T-cell (primary cell): ENCODE results near the gene C20orf202. TPM values are rescaled to one million over a fixed set of nuclear protein-coding genes. Genes with fewer than 3 reads are reported as not detected.

ENCODE experiments used
- ATAC-seq, 4 experiments: fragments of 200-7000 bp in 3 of 4; fragments of 150-1000 bp in 1 of 4; cut with Tn5 transposase; replicated peaks in 1 of 4; 1 replicate in 3 of 4; 2 replicates in 1 of 4; pipeline ENCODE4 v1.10.0; 2021; ENCODE audit warnings: moderate library complexity in 3 of 4, mild to moderate bottlenecking in 2 of 4, moderate number of reproducible peaks in 1 of 4
- CTCF ChIA-PET, 2 donors: fragments of 300-600 bp; sonication (Branson Sonifier 250); formaldehyde crosslinking; loops; one replicate each; lab custom pipeline; 2022; ENCODE audit warnings: antibody characterized with exemption in 2 of 2; lab: Charles Lee
- POLR2A ChIA-PET, 2 donors: fragments of 300-600 bp; sonication (Branson Sonifier 250); formaldehyde crosslinking; loops; one replicate each; lab custom pipeline; 2022; ENCODE audit warnings: antibody characterized with exemption in 2 of 2; lab: Charles Lee
- DNase-seq, 35 experiments: peaks; one replicate each; pipeline versions ENCODE4 v3.0.0 to v3.0.0-alpha.2; 2013 to 2023
- H3K27ac ChIP-seq: one replicate; pipeline ENCODE4 v1.5.1; 2013; ENCODE audit warnings: low read length
- H3K27me3 ChIP-seq, 2 experiments: replicated peaks in 1 of 2; 1 replicate in 1 of 2; 2 replicates in 1 of 2; pipeline versions ENCODE4 v1.6.1 to v1.7.0; 2013; ENCODE audit warnings: low read length in 1 of 2, mixed read lengths in 1 of 2; ENCODE audit not compliant: control insufficient read depth in 2 of 2, insufficient read depth in 2 of 2; ENCODE audit errors: extremely low read depth in 1 of 2
- H3K36me3 ChIP-seq, 2 donors: 1 replicate in 1 of 2; 2 replicates in 1 of 2; pipeline versions ENCODE4 v1.6.1 to v1.7.0; 2013; ENCODE audit warnings: low read length in 1 of 2; ENCODE audit not compliant: control insufficient read depth in 2 of 2, insufficient read depth in 1 of 2; ENCODE audit errors: extremely low read depth in 1 of 2
- H3K4me1 ChIP-seq, 2 experiments: 1 replicate in 1 of 2; 2 replicates in 1 of 2; pipeline versions ENCODE4 v1.6.1 to v1.7.0; 2013; ENCODE audit warnings: low read length in 2 of 2, mixed read lengths in 1 of 2; ENCODE audit not compliant: insufficient read depth in 2 of 2, control insufficient read depth in 1 of 2; ENCODE audit errors: extremely low read depth in 1 of 2
- H3K4me3 ChIP-seq, 2 donors: 1 replicate in 1 of 2; 2 replicates in 1 of 2; pipeline versions ENCODE4 v1.5.1 to v1.7.0; 2013; ENCODE audit warnings: mild to moderate bottlenecking in 2 of 2, low read length in 1 of 2, moderate library complexity in 1 of 2; ENCODE audit not compliant: control insufficient read depth in 1 of 2; ENCODE audit errors: extremely low read depth in 1 of 2
- H3K9me3 ChIP-seq: 2 replicates; pipeline ENCODE4 v1.7.0; 2013
- H3K27ac Mint-ChIP-seq, 2 donors: one replicate each; pipeline ENCODE4 v1.8.0; 2020 to 2021; ENCODE audit warnings: mild to moderate bottlenecking in 2 of 2, mixed read lengths in 2 of 2
- H3K27me3 Mint-ChIP-seq, 2 donors: one replicate each; pipeline ENCODE4 v1.8.0; 2021 to 2022; ENCODE audit warnings: mixed read lengths in 2 of 2
- H3K36me3 Mint-ChIP-seq: one replicate; pipeline ENCODE4 v1.8.0; 2021; ENCODE audit warnings: mixed read lengths
- H3K4me1 Mint-ChIP-seq, 3 donors: one replicate each; pipeline ENCODE4 v1.8.0; 2020 to 2022; ENCODE audit warnings: mixed read lengths in 3 of 3, mild to moderate bottlenecking in 1 of 3
- H3K4me3 Mint-ChIP-seq, 3 donors: one replicate each; pipeline ENCODE4 v1.8.0; 2020 to 2022; ENCODE audit warnings: mild to moderate bottlenecking in 3 of 3, mixed read lengths in 3 of 3, moderate library complexity in 3 of 3
- H3K9me3 Mint-ChIP-seq, 3 donors: one replicate each; pipeline ENCODE4 v1.8.0; 2020 to 2022; ENCODE audit warnings: mixed read lengths in 3 of 3
- WGBS: methylation state at CpG from one replicate; pipeline ENCODE4 v1.1.5; 2013; ENCODE audit warnings: missing lambda C conversion rate; ENCODE audit not compliant: insufficient coverage; 5-methylcytosine and 5-hydroxymethylcytosine counted together
- total RNA-seq, 35 experiments: library from RNA in 6 of 35; stranded (reverse) in 6 of 35; fragments of 120-200 nt in 1 of 35; gene quantifications; one replicate each; pipeline versions ENCODE4 v1.2.1 to v1.2.4 and lab custom pipeline; 2013 to 2026

The C20orf202 gene
- total RNA-seq, 5 donors from 2014 or later (not counting 1 experiment from before 2014, with no cell fraction given) = 0.23 to 0.41 (median 0.30) TPM; not detected in 1

- WGBS = 96% methylated on average over 5 of the region's 5 CpGs
- Histone ChIP-seq H3K27me3 (no peaks in the 10 kb centered on the region), H3K4me1 (no peaks in the 10 kb centered on the region), H3K9me3 (no peaks in the 10 kb centered on the region), H3K36me3 (peaks cover 21 to 88% of the 10 kb centered on the region in 2 donors), H3K27ac (no peak overlapping the region), H3K4me3 (no peak overlapping the region)
- H3K36me3 Mint-ChIP-seq = peaks cover 90% of the 10 kb centered on the region
- ChIA-PET POLR2A (no interaction called here), CTCF (no interaction called here)
- no peaks in the 10 kb centered on the region for H3K4me1 Mint-ChIP-seq
- ATAC-seq (no peak), DNase-seq (no peak)
- H3K27me3 Mint-ChIP-seq = no peaks in the 10 kb centered on the region
- no peak overlapping the region for H3K27ac Mint-ChIP-seq
- H3K9me3 Mint-ChIP-seq = no peaks in the 10 kb centered on the region
- H3K4me3 Mint-ChIP-seq = no peak overlapping the region
Observed at GRCh38 chr20:1169224-1169623, 34.0 kb upstream of the C20orf202 start.

GRCh38 chr20:1171461-1172093 lies 31.7 kb upstream of the C20orf202 start:
- Histone ChIP-seq H3K4me1 (no peaks in the 10 kb centered on the region), H3K9me3 (no peaks in the 10 kb centered on the region), H3K27ac (no peak overlapping the region), H3K27me3 (no peaks in the 10 kb centered on the region), H3K4me3 (no peak overlapping the region), H3K36me3 (peaks cover 12 to 73% of the 10 kb centered on the region in 2 donors)
- no peak for ATAC-seq
- Mint-ChIP-seq H3K36me3 (peaks cover 84% of the 10 kb centered on the region), H3K4me1 (no peaks in the 10 kb centered on the region), H3K4me3 (no peak overlapping the region), H3K27ac (no peak overlapping the region), H3K27me3 (no peaks in the 10 kb centered on the region), H3K9me3 (no peaks in the 10 kb centered on the region)
- POLR2A ChIA-PET = no interaction called here
- DNase-seq = peak in 6 of 35 experiments; percentile 4 to 28 (median 17)
- CTCF ChIA-PET = no interaction called here
- WGBS = no CpG with 5 or more reads among the region's 4 CpGs

GRCh38 chr20:1173698-1174097 lies 29.6 kb upstream of the C20orf202 start:
- H3K9me3 ChIP-seq = no peaks in the 10 kb centered on the region
- peaks cover 12 to 56% of the 10 kb centered on the region in 2 donors for H3K36me3 ChIP-seq
- H3K4me3 ChIP-seq = no peak overlapping the region
- H3K27me3 ChIP-seq = no peaks in the 10 kb centered on the region
- POLR2A ChIA-PET = no interaction called here
- Mint-ChIP-seq H3K4me1 (no peaks in the 10 kb centered on the region), H3K9me3 (no peaks in the 10 kb centered on the region), H3K4me3 (no peak overlapping the region), H3K27me3 (no peaks in the 10 kb centered on the region), H3K36me3 (peaks cover 73% of the 10 kb centered on the region), H3K27ac (no peak overlapping the region)
- ATAC-seq (no peak), DNase-seq (no peak)
- WGBS = 100% methylated on average over 1 of the region's 4 CpGs
- no peak overlapping the region for H3K27ac ChIP-seq
- CTCF ChIA-PET = no interaction called here
- H3K4me1 ChIP-seq = no peaks in the 10 kb centered on the region

- CTCF ChIA-PET = no interaction called here
- Histone ChIP-seq H3K4me1 (no peaks in the 10 kb centered on the region), H3K27ac (no peak overlapping the region), H3K36me3 (peaks cover 12 to 46% of the 10 kb centered on the region in 2 donors), H3K9me3 (no peaks in the 10 kb centered on the region), H3K27me3 (no peaks in the 10 kb centered on the region), H3K4me3 (no peak overlapping the region)
- no peak overlapping the region for H3K4me3 Mint-ChIP-seq
- DNase-seq (no peak), ATAC-seq (no peak)
- no peak overlapping the region for H3K27ac Mint-ChIP-seq
- peaks cover 66% of the 10 kb centered on the region for H3K36me3 Mint-ChIP-seq
- no peaks in the 10 kb centered on the region for H3K27me3 Mint-ChIP-seq
- POLR2A ChIA-PET = interaction anchor here in 1 of 2 donors (0.5 kb wide), 1 partner anchor 627 kb away, joined by 4 read pairs; no protein-coding TSS in a partner anchor
- H3K4me1 Mint-ChIP-seq = no peaks in the 10 kb centered on the region
- 86% methylated on average over 3 of the region's 8 CpGs for WGBS
- no peaks in the 10 kb centered on the region for H3K9me3 Mint-ChIP-seq
Observed at GRCh38 chr20:1174787-1175186, 28.5 kb upstream of the C20orf202 start.

GRCh38 chr20:1177680-1178079 lies 25.6 kb upstream of the C20orf202 start:
- WGBS = 94% methylated on average over 5 of the region's 5 CpGs
- no peaks in the 10 kb centered on the region for H3K9me3 ChIP-seq
- no peaks in the 10 kb centered on the region for H3K9me3 Mint-ChIP-seq
- peaks cover 0 to 3% of the 10 kb centered on the region in 2 experiments for H3K27me3 ChIP-seq
- H3K4me1 ChIP-seq = no peaks in the 10 kb centered on the region
- DNase-seq = no peak
- peaks cover 47% of the 10 kb centered on the region for H3K36me3 Mint-ChIP-seq
- ATAC-seq = no peak
- H3K4me3 Mint-ChIP-seq = no peak overlapping the region
- CTCF ChIA-PET = interaction anchor here in 1 of 2 donors (0.6 kb wide), 1 partner anchor 1415 kb away, joined by 3 read pairs; no protein-coding TSS in a partner anchor
- no peak overlapping the region for H3K4me3 ChIP-seq
- H3K27ac Mint-ChIP-seq = peak overlapping the region in 1 of 2 donors; percentile 4
- H3K36me3 ChIP-seq = peaks cover 6 to 24% of the 10 kb centered on the region in 2 donors
- peaks cover 0 to 5% of the 10 kb centered on the region in 2 donors for H3K27me3 Mint-ChIP-seq
- H3K27ac ChIP-seq = no peak overlapping the region
- no peaks in the 10 kb centered on the region for H3K4me1 Mint-ChIP-seq
- POLR2A ChIA-PET = no interaction called here

GRCh38 chr20:1178103-1178502 lies 25.2 kb upstream of the C20orf202 start:
- ChIA-PET POLR2A (no interaction called here), CTCF (interaction anchor here in 1 of 2 donors (0.6 kb wide), 1 partner anchor 1414 kb away, joined by 3 read pairs; no protein-coding TSS in a partner anchor)
- Mint-ChIP-seq H3K4me1 (no peaks in the 10 kb centered on the region), H3K9me3 (no peaks in the 10 kb centered on the region), H3K27ac (no peak overlapping the region), H3K27me3 (peaks cover under 1 to 5% of the 10 kb centered on the region in 2 donors), H3K4me3 (no peak overlapping the region), H3K36me3 (peaks cover 43% of the 10 kb centered on the region)
- no peak overlapping the region for H3K4me3 ChIP-seq
- H3K36me3 ChIP-seq = peaks cover 6 to 22% of the 10 kb centered on the region in 2 donors
- H3K27ac ChIP-seq = no peak overlapping the region
- 80% methylated on average over 1 of the region's 3 CpGs for WGBS
- ATAC-seq (no peak), DNase-seq (no peak)
- H3K4me1 ChIP-seq = no peaks in the 10 kb centered on the region
- peaks cover 3% of the 10 kb centered on the region in 2 experiments for H3K27me3 ChIP-seq
- H3K9me3 ChIP-seq = no peaks in the 10 kb centered on the region
